ENCODE results near the gene TMEM259. TPM values are rescaled to one million over a fixed set of nuclear protein-coding genes. Genes with fewer than 3 reads are reported as not detected.

TMEM259 gene
- total RNA-seq, 1 donor from 2014 or later = 157 TPM

- TF ChIP-seq, protein P1, sequence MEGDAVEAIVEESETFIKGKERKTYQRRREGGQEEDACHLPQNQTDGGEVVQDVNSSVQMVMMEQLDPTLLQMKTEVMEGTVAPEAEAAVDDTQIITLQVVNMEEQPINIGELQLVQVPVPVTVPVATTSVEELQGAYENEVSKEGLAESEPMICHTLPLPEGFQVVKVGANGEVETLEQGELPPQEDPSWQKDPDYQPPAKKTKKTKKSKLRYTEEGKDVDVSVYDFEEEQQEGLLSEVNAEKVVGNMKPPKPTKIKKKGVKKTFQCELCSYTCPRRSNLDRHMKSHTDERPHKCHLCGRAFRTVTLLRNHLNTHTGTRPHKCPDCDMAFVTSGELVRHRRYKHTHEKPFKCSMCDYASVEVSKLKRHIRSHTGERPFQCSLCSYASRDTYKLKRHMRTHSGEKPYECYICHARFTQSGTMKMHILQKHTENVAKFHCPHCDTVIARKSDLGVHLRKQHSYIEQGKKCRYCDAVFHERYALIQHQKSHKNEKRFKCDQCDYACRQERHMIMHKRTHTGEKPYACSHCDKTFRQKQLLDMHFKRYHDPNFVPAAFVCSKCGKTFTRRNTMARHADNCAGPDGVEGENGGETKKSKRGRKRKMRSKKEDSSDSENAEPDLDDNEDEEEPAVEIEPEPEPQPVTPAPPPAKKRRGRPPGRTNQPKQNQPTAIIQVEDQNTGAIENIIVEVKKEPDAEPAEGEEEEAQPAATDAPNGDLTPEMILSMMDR (IDR thresholded peaks at IDR 0.05) = no peak
- Mint-ChIP-seq H3K27ac (ENCODE audit: unreplicated experiment) (no peak overlapping the region), H3K36me3 (ENCODE audit: unreplicated experiment) (no peaks in the 10 kb centered on the region), H3K9me3 (ENCODE audit: unreplicated experiment) (no peaks in the 10 kb centered on the region), H3K27me3 (ENCODE audit: unreplicated experiment) (no peaks in the 10 kb centered on the region), H3K4me1 (ENCODE audit: unreplicated experiment) (no peaks in the 10 kb centered on the region), H3K4me3 (ENCODE audit: unreplicated experiment) (no peak overlapping the region)
- DNase-seq (ENCODE audit: extremely low spot score, unreplicated experiment) = no peak
These were observed 30.9 kb upstream of the TMEM259 start for GRCh38 chr19:1051791-1052190.

DNA sequence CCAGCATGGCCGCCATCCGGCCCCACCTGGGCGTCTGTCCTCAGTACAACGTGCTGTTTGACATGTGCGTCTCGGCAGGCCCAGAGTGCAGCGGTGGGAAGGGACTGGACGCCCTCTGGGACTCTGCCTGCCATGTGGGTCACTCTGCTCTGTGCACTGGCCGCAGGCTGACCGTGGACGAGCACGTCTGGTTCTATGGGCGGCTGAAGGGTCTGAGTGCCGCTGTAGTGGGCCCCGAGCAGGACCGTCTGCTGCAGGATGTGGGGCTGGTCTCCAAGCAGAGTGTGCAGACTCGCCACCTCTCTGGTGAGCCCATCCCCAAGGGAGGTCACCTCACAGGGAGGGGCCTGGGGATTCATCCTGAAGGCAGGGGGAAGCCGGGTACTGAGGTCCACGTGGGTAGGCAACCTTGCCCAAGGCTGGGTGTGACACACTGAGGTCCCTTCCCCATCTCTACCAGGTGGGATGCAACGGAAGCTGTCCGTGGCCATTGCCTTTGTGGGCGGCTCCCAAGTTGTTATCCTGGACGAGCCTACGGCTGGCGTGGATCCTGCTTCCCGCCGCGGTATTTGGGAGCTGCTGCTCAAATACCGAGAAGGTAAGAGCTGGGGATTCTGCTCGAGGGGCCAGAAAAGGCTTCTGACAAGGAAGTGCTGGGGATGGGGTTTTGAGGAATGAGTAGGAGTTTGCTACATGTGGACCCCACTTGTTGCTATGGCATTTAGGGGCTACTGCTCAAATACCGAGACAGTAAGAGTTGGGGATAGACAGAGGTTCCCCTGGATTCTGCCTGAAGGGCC, 30.3 kb upstream of the TMEM259 start:
- Mint-ChIP-seq H3K27me3 (ENCODE audit: unreplicated experiment) (no peaks in the 10 kb centered on the region), H3K36me3 (ENCODE audit: unreplicated experiment) (no peaks in the 10 kb centered on the region), H3K4me1 (ENCODE audit: unreplicated experiment) (no peaks in the 10 kb centered on the region), H3K9me3 (ENCODE audit: unreplicated experiment) (no peaks in the 10 kb centered on the region), H3K27ac (ENCODE audit: unreplicated experiment) (no peak overlapping the region), H3K4me3 (ENCODE audit: unreplicated experiment) (no peak overlapping the region)
- TF ChIP-seq, protein P1 (IDR thresholded peaks at IDR 0.05) = no peak
- DNase-seq (ENCODE audit: extremely low spot score, unreplicated experiment) = no peak

DNA sequence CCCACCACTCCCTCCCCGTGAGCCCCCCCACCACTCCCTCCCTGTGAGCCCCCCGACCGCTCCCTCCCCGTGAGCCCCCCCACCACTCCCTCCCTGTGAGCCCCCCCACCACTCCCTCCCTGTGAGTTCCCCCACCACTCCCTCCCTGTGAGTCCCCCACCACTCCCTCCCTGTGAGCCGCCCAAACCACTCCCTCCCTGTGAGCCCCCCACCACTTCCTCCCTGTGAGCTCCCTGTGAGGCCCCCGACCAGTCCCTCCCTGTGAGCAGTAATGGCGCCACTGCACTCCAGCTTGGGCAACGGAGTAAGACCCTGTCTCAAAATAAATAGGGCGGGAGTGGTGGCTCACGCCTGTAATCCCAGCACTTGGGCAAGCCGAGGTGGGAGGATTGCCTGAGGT, 28.9 kb upstream of the TMEM259 start:
- no peak overlapping the region for H3K4me3 Mint-ChIP-seq (ENCODE audit: unreplicated experiment)
- TF ChIP-seq, protein P1 (IDR thresholded peaks at IDR 0.05) = no peak
- H3K27me3 Mint-ChIP-seq (ENCODE audit: unreplicated experiment) = no peaks in the 10 kb centered on the region
- no peaks in the 10 kb centered on the region for H3K36me3 Mint-ChIP-seq (ENCODE audit: unreplicated experiment)
- H3K4me1 Mint-ChIP-seq (ENCODE audit: unreplicated experiment) = no peaks in the 10 kb centered on the region
- no peaks in the 10 kb centered on the region for H3K9me3 Mint-ChIP-seq (ENCODE audit: unreplicated experiment)
- no peak for DNase-seq (ENCODE audit: extremely low spot score, unreplicated experiment)
- H3K27ac Mint-ChIP-seq (ENCODE audit: unreplicated experiment) = no peak overlapping the region

- Mint-ChIP-seq H3K4me1 (ENCODE audit: unreplicated experiment) (no peaks in the 10 kb centered on the region), H3K27me3 (ENCODE audit: unreplicated experiment) (no peaks in the 10 kb centered on the region), H3K4me3 (ENCODE audit: unreplicated experiment) (no peak overlapping the region), H3K36me3 (ENCODE audit: unreplicated experiment) (no peaks in the 10 kb centered on the region), H3K27ac (ENCODE audit: unreplicated experiment) (no peak overlapping the region), H3K9me3 (ENCODE audit: unreplicated experiment) (no peaks in the 10 kb centered on the region)
- no peak for DNase-seq (ENCODE audit: extremely low spot score, unreplicated experiment)
- TF ChIP-seq, protein P1 (IDR thresholded peaks at IDR 0.05) = no peak
These were observed 28.2 kb upstream of the TMEM259 start for GRCh38 chr19:1049106-1049505.

- no peaks in the 10 kb centered on the region for H3K36me3 Mint-ChIP-seq (ENCODE audit: unreplicated experiment)
- no peaks in the 10 kb centered on the region for H3K4me1 Mint-ChIP-seq (ENCODE audit: unreplicated experiment)
- no peaks in the 10 kb centered on the region for H3K9me3 Mint-ChIP-seq (ENCODE audit: unreplicated experiment)
- H3K27ac Mint-ChIP-seq (ENCODE audit: unreplicated experiment) = no peak overlapping the region
- no peak for DNase-seq (ENCODE audit: extremely low spot score, unreplicated experiment)
- TF ChIP-seq, protein P1 (IDR thresholded peaks at IDR 0.05) = no peak
- H3K4me3 Mint-ChIP-seq (ENCODE audit: unreplicated experiment) = no peak overlapping the region
- H3K27me3 Mint-ChIP-seq (ENCODE audit: unreplicated experiment) = no peaks in the 10 kb centered on the region
These were observed 26.8 kb upstream of the TMEM259 start for GRCh38 chr19:1047696-1048147.
